GM06990 (cell line): ENCODE measurements around the gene CELF2.
"Not testable (repeated sequence)": the region's sequence is repeated elsewhere in the genome, so short reads cannot be mapped to it uniquely, and the experiment has no call there.

Experiments
- DNase-seq: peaks from one replicate; pipeline ENCODE4 v3.0.0-alpha.2; 2011; ENCODE audit not compliant: insufficient read length; ENCODE audit errors: extremely low read depth
- H3K27me3 ChIP-seq: replicated peaks from 2 replicates; pipeline ENCODE4 v1.6.0; 2011; ENCODE audit warnings: low read length; ENCODE audit not compliant: control insufficient read depth, insufficient read depth
- H3K36me3 ChIP-seq: 2 replicates; pipeline ENCODE4 v1.5.1; 2011; ENCODE audit warnings: low read length; ENCODE audit not compliant: control insufficient read depth, insufficient read depth
- H3K4me3 ChIP-seq: replicated peaks from 2 replicates; pipeline ENCODE4 v1.5.1; 2011; ENCODE audit warnings: low read depth, mild to moderate bottlenecking, control low read depth, low read length
- CTCF ChIP-seq: IDR thresholded peaks from 2 replicates; pipeline ENCODE4 v1.5.1; 2011; ENCODE audit warnings: low read length, control low read depth, mild to moderate bottlenecking, inconsistent platforms; ENCODE audit not compliant: insufficient read depth, poor library complexity, severe bottlenecking

CELF2 gene

DNA sequence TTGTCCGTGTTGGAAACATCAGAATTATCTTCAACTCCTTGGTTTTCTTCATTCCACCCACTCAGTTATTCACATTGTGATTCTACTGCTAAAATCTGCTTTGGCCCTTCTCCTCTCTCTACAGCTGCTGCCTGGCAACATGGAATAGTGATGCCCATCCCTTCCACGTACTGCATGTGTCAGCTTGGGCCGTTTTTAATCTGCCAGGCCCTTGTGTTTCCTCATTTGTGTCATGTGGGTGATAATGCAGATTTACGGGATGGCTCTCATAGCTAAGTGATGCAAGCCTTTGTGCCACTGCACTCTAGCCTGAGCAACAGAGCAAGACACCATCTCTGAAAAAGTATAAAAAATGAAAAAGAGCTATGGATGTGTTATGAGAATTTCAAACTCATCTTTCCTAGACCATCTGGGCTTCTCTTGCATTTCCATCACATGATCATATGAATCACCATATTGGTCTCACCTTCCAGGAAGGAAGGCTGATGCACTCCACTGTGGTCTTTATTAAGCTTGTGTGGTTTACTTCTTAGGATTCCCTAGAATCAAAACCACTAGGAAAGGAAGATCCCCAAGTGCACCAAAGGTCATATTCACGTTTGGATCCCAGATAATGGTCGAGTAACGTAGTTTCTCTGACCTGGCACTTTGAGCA lies 20.6 kb upstream of the CELF2 start:
- H3K27me3 ChIP-seq: no peaks in the 10 kb centered on the region; the same call in 1 of the 2 replicates
- DNase-seq: no peak
- H3K36me3 ChIP-seq: no peaks in the 10 kb centered on the region
- TF ChIP-seq CTCF: no peak
- H3K4me3 ChIP-seq: no peak overlapping the region

DNA sequence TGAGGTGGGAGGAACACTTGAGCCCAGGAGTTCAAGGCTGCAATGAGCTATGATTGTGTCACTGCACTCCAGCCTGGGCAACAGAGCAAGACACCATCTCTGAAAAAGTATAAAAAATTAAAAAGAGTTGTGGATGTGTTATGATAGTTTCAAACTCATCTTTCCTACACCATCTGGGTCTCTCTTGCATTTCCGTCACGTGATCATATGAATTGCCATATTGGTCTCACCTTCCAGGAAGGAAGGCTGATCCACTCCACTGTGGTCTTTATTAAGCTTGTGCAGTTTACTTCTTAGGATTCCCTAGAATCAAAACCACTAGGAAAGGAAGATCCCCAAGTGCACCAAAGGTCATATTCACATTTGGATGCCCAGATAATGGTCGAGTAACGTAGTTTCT lies 18.2 kb upstream of the CELF2 start:
- not testable (repeated sequence) for H3K4me3 ChIP-seq, H3K27me3 ChIP-seq, DNase-seq, H3K36me3 ChIP-seq

DNA sequence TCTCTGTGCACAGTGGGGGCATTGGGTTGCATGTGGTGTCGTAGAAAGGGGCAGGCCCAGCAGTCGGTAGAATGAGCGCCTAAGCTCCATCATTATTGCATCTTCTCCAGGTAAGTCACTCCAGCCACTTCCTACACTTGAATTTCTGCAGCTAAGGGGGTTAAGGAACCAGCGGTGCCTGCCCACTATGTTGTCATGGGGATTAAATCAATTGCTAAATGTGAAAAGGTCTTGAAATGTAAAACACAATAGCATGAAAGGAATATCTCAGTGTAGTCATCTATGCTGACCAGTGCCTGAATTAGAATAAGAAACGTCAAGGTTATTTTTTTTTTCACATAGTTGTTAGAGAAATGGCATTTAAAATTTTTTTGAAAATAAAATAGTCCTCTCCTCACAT lies 15.2 kb upstream of the CELF2 start:
- no peaks in the 10 kb centered on the region; the same call in none of the 2 replicates for H3K27me3 ChIP-seq
- DNase-seq: no peak
- TF ChIP-seq CTCF: no peak
- no peak overlapping the region for H3K4me3 ChIP-seq
- H3K36me3 ChIP-seq: no peaks in the 10 kb centered on the region

DNA sequence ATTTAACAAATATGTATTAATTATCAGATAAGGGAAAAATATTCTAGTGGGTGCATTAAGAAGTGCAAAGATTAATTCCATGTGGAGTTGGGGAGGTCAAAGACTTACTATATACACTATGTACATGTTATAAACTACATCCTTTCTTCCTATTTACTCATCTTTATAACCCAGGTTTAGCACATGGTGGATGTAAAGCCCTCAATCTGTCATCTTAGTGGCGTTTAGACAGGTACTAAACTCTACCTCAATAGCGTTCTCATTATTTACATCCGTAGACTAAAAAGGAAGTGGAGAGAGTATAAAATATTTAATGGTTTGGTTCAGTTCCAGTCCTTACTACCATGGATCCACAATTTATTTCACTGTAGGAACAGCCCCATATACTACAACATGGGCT lies 14.8 kb upstream of the CELF2 start:
- no peaks in the 10 kb centered on the region for H3K36me3 ChIP-seq
- no peak overlapping the region for H3K4me3 ChIP-seq
- DNase-seq: no peak
- H3K27me3 ChIP-seq: peaks cover 1% of the 10 kb centered on the region
- TF ChIP-seq CTCF: no peak

GRCh38 chr10:11003679-11004078 lies 14.0 kb upstream of the CELF2 start:
- Histone ChIP-seq H3K4me3 (no peak overlapping the region), H3K36me3 (no peaks in the 10 kb centered on the region), H3K27me3 (peaks cover 1% of the 10 kb centered on the region)
- no peak for TF ChIP-seq CTCF
- no peak for DNase-seq

GRCh38 chr10:11004144-11005077 lies 13.3 kb upstream of the CELF2 start:
- H3K36me3 ChIP-seq: no peaks in the 10 kb centered on the region
- H3K27me3 ChIP-seq: peaks cover 1% of the 10 kb centered on the region
- no peak for TF ChIP-seq CTCF
- no peak overlapping the region for H3K4me3 ChIP-seq
- DNase-seq: no peak
